H9 (cell line): ENCODE measurements around the gene OR2L3. TPM values are rescaled to one million over a fixed set of nuclear protein-coding genes. Genes with fewer than 3 reads are reported as not detected.

ENCODE experiments used
- DNase-seq: peaks from one replicate; pipeline ENCODE4 v3.0.0-alpha.2; 2017
- H2AFZ ChIP-seq: one replicate; pipeline ENCODE4 v1.6.1; 2013; ENCODE audit warnings: mild to moderate bottlenecking, low read length, control low read depth, moderate library complexity
- H2AK5ac ChIP-seq: 2 replicates; pipeline ENCODE4 v1.6.1; 2013; ENCODE audit warnings: low read length, control low read depth, mixed read lengths; ENCODE audit not compliant: insufficient read length
- H2BK120ac ChIP-seq: one replicate; pipeline ENCODE4 v1.6.1; 2013; ENCODE audit warnings: low read depth, mild to moderate bottlenecking, low read length, control low read depth, inconsistent platforms; ENCODE audit not compliant: poor library complexity, severe bottlenecking
- H2BK12ac ChIP-seq: 2 replicates; pipeline ENCODE4 v1.6.1; 2013; ENCODE audit warnings: low read length, control low read depth, mixed read lengths, low read depth; ENCODE audit not compliant: insufficient read length
- H2BK15ac ChIP-seq: 2 replicates; pipeline ENCODE4 v1.6.1; 2013; ENCODE audit warnings: low read depth, low read length, control low read depth
- H2BK20ac ChIP-seq: one replicate; pipeline ENCODE4 v1.6.1; 2013; ENCODE audit warnings: low read depth, mild to moderate bottlenecking, low read length, control low read depth, inconsistent platforms; ENCODE audit not compliant: poor library complexity, severe bottlenecking
- H2BK5ac ChIP-seq: 2 replicates; pipeline ENCODE4 v1.6.1; 2013; ENCODE audit warnings: low read length, control low read depth, mixed read lengths; ENCODE audit not compliant: insufficient read length
- H3K14ac ChIP-seq: 2 replicates; pipeline ENCODE4 v1.6.1; 2013; ENCODE audit warnings: low read length, control low read depth; ENCODE audit not compliant: insufficient read depth
- H3K18ac ChIP-seq: 2 replicates; pipeline ENCODE4 v1.6.1; 2013; ENCODE audit warnings: low read depth, mild to moderate bottlenecking, mixed read lengths, low read length, control low read depth; ENCODE audit not compliant: insufficient read length
- H3K23ac ChIP-seq: 2 replicates; pipeline ENCODE4 v1.6.1; 2013; ENCODE audit warnings: low read length, control low read depth, mixed read lengths, low read depth; ENCODE audit not compliant: insufficient read length
- H3K23me2 ChIP-seq: 2 replicates; pipeline ENCODE4 v1.6.1; 2013; ENCODE audit warnings: low read depth, mild to moderate bottlenecking, mixed read lengths, low read length, control low read depth; ENCODE audit not compliant: insufficient read length, poor library complexity, severe bottlenecking
- H3K27ac ChIP-seq: 2 replicates; pipeline ENCODE4 v1.5.1; 2013; ENCODE audit warnings: low read length, control low read depth, mixed read lengths, low read depth; ENCODE audit not compliant: insufficient read length
- H3K27me3 ChIP-seq: 2 replicates; pipeline ENCODE4 v1.6.1; 2013; ENCODE audit warnings: low read length, control low read depth, inconsistent platforms; ENCODE audit not compliant: insufficient read depth
- H3K4ac ChIP-seq: 2 replicates; pipeline ENCODE4 v1.6.1; 2013; ENCODE audit warnings: low read depth, mild to moderate bottlenecking, control low read depth, inconsistent platforms, low read length, moderate library complexity
- H3K4me1 ChIP-seq: 2 replicates; pipeline ENCODE4 v1.6.1; 2013; ENCODE audit warnings: low read length, control low read depth, inconsistent platforms; ENCODE audit not compliant: insufficient read depth
- H3K4me2 ChIP-seq: 2 replicates; pipeline ENCODE4 v1.6.1; 2013; ENCODE audit warnings: low read length, control low read depth, mixed read lengths; ENCODE audit not compliant: insufficient read length, insufficient read depth
- H3K56ac ChIP-seq: 2 replicates; pipeline ENCODE4 v1.6.1; 2013; ENCODE audit warnings: low read depth, mild to moderate bottlenecking, mixed read lengths, low read length, control low read depth; ENCODE audit not compliant: insufficient read length
- H3K79me1 ChIP-seq: 2 replicates; pipeline ENCODE4 v1.6.1; 2013; ENCODE audit warnings: low read depth, mild to moderate bottlenecking, moderate library complexity, low read length, control low read depth, inconsistent platforms; ENCODE audit not compliant: insufficient read depth, poor library complexity, severe bottlenecking
- H3K79me2 ChIP-seq: 2 replicates; pipeline ENCODE4 v1.6.1; 2013; ENCODE audit warnings: low read length, control low read depth, inconsistent platforms; ENCODE audit not compliant: insufficient read depth
- H3K9ac ChIP-seq: 2 replicates; pipeline ENCODE4 v1.6.1; 2013; ENCODE audit warnings: low read length, control low read depth, mixed read lengths; ENCODE audit not compliant: insufficient read length; ENCODE audit errors: extremely low read depth
- H3K9me3 ChIP-seq: one replicate; pipeline ENCODE4 v1.6.1; 2013; ENCODE audit warnings: low read depth, low read length, inconsistent platforms; ENCODE audit not compliant: control insufficient read depth
- H3T11ph ChIP-seq: one replicate; pipeline ENCODE4 v1.6.1; 2013; ENCODE audit warnings: mild to moderate bottlenecking, low read length, control low read depth, inconsistent platforms
- H4K20me1 ChIP-seq: one replicate; pipeline ENCODE4 v1.6.1; 2013; ENCODE audit not compliant: control insufficient read depth, insufficient read length, insufficient read depth
- H4K5ac ChIP-seq: 2 replicates; pipeline ENCODE4 v1.6.1; 2013; ENCODE audit warnings: low read depth, mild to moderate bottlenecking, mixed read lengths, low read length, control low read depth; ENCODE audit not compliant: insufficient read length
- H4K8ac ChIP-seq: replicated peaks from 2 replicates; pipeline ENCODE4 v1.6.1; 2013; ENCODE audit warnings: low read length, control low read depth, mixed read lengths, low read depth; ENCODE audit not compliant: insufficient read length
- H4K91ac ChIP-seq: 2 replicates; pipeline ENCODE4 v1.6.1; 2013; ENCODE audit warnings: low read depth, mild to moderate bottlenecking, moderate library complexity, mixed read lengths, low read length, control low read depth; ENCODE audit not compliant: insufficient read length
- H3K27ac Mint-ChIP-seq, 3 experiments: 2 replicates in 2 of 3; 3 replicates in 1 of 3; pipeline ENCODE4 v1.8.0; 2020 to 2021; ENCODE audit warnings: mixed read lengths in 3 of 3, mild to moderate bottlenecking in 1 of 3, moderate library complexity in 1 of 3
- H3K27me3 Mint-ChIP-seq: 2 replicates; pipeline ENCODE4 v1.8.0; 2021; ENCODE audit warnings: low read depth, mild to moderate bottlenecking, moderate library complexity, mixed read lengths
- H3K36me3 Mint-ChIP-seq, 3 experiments: 2 replicates in 2 of 3; 3 replicates in 1 of 3; pipeline ENCODE4 v1.8.0; 2020 to 2021; ENCODE audit warnings: low read depth in 3 of 3, mixed read lengths in 3 of 3; ENCODE audit not compliant: insufficient read depth in 1 of 3
- H3K4me1 Mint-ChIP-seq, 2 experiments: 2 replicates each; pipeline ENCODE4 v1.8.0; 2020; ENCODE audit warnings: mixed read lengths in 2 of 2
- H3K4me3 Mint-ChIP-seq, 2 experiments: 2 replicates in 1 of 2; 3 replicates in 1 of 2; pipeline ENCODE4 v1.8.0; 2020 to 2021; ENCODE audit warnings: mild to moderate bottlenecking in 2 of 2, mixed read lengths in 2 of 2, moderate library complexity in 1 of 2
- H3K9me3 Mint-ChIP-seq, 2 experiments: 2 replicates in 1 of 2; 3 replicates in 1 of 2; pipeline ENCODE4 v1.8.0; 2020; ENCODE audit warnings: mild to moderate bottlenecking in 2 of 2, mixed read lengths in 2 of 2, moderate library complexity in 1 of 2
- WGBS: extraction: QIAGEN DNeasy Blood & Tissue Kit; methylation state at CpG from one replicate; pipeline ENCODE4 v1.1.7; 2013; ENCODE audit warnings: missing lambda C conversion rate, low lambda C conversion rate, mixed read lengths; ENCODE audit not compliant: insufficient read length; ENCODE audit errors: extremely low coverage; 5-methylcytosine and 5-hydroxymethylcytosine counted together
- total RNA-seq: library from RNA; stranded (reverse); gene quantifications from 2 replicates; pipeline ENCODE4 v1.2.1, GENCODE V29; 2021
- TF ChIP-seq, protein P1 (sequence below): fragments of 200-600 bp; sonication (generic); conservative IDR thresholded peaks from 3 replicates; pipeline ENCODE4 v1.8.0; 2021; ENCODE audit warnings: antibody characterized with exemption, mild to moderate bottlenecking

OR2L3 gene
- total RNA-seq, 1 experiment from 2014 or later = not detected

DNA sequence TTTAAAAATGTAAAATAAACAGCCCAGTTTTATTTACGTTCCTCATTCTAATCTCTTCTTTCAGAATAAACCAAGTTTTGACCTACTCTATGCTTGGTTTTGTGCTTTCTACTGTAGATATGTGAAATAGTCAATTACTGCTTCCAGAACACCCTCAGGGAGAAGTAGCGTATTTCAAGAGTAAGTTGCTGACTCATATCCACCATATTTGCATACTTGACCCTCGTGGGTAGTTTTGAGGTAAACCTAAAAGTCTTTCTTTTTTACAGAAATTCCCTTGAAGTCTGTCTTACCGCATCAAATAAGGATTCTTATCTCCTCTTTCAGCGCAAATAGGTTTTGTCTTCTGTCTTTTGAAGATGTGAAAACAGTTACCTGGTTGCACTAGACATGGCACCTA is 1.4 kb upstream of the OR2L3 start:
- Histone ChIP-seq H2BK12ac (no peak overlapping the region), H3K79me2 (no peaks in the 10 kb centered on the region), H3K9me3 (peaks cover 71% of the 10 kb centered on the region), H2BK120ac (no peak overlapping the region), H3K27ac (no peak overlapping the region), H2AK5ac (no peak overlapping the region), H3K18ac (no peak overlapping the region), H2AFZ (no peak overlapping the region), H4K91ac (no peak overlapping the region), H2BK20ac (no peak overlapping the region), H3K9ac (no peak overlapping the region), H3T11ph (no peak overlapping the region), H3K23ac (no peak overlapping the region), H4K5ac (no peak overlapping the region), H3K4me1 (no peaks in the 10 kb centered on the region), H3K56ac (no peak overlapping the region), H3K4ac (no peak overlapping the region), H3K23me2 (no peaks in the 10 kb centered on the region), H4K20me1 (no peaks in the 10 kb centered on the region), H4K8ac (no peak overlapping the region), H2BK5ac (no peak overlapping the region), H3K79me1 (no peaks in the 10 kb centered on the region), H3K14ac (no peak overlapping the region), H3K4me2 (no peak overlapping the region), H2BK15ac (no peak overlapping the region), H3K27me3 (no peaks in the 10 kb centered on the region)
- peaks cover 71 to 78% of the 10 kb centered on the region in 2 experiments for H3K9me3 Mint-ChIP-seq
- no peaks in the 10 kb centered on the region for H3K4me1 Mint-ChIP-seq
- WGBS = no CpG with 5 or more reads among the region's 5 CpGs
- peaks cover 7 to 33% (median 10%) of the 10 kb centered on the region in 3 experiments; a peak in 6 of 7 replicates for H3K36me3 Mint-ChIP-seq
- TF ChIP-seq, protein P1, sequence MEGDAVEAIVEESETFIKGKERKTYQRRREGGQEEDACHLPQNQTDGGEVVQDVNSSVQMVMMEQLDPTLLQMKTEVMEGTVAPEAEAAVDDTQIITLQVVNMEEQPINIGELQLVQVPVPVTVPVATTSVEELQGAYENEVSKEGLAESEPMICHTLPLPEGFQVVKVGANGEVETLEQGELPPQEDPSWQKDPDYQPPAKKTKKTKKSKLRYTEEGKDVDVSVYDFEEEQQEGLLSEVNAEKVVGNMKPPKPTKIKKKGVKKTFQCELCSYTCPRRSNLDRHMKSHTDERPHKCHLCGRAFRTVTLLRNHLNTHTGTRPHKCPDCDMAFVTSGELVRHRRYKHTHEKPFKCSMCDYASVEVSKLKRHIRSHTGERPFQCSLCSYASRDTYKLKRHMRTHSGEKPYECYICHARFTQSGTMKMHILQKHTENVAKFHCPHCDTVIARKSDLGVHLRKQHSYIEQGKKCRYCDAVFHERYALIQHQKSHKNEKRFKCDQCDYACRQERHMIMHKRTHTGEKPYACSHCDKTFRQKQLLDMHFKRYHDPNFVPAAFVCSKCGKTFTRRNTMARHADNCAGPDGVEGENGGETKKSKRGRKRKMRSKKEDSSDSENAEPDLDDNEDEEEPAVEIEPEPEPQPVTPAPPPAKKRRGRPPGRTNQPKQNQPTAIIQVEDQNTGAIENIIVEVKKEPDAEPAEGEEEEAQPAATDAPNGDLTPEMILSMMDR = no peak
- no peak overlapping the region for H3K27ac Mint-ChIP-seq
- no peak for DNase-seq
- H3K4me3 Mint-ChIP-seq = no peak overlapping the region
- H3K27me3 Mint-ChIP-seq = no peaks in the 10 kb centered on the region
